Mesodermal cell (in vitro differentiated cells): ENCODE measurements around the gene GLB1L3.
A peak's percentile ranks its signal among the peaks of the same experiment; 100 is the strongest.
"Not testable (repeated sequence)": the region's sequence is repeated elsewhere in the genome, so short reads cannot be mapped to it uniquely, and the experiment has no call there.

Source experiments
- H3K27ac ChIP-seq: 2 replicates; pipeline ENCODE4 v1.7.0; 2013; ENCODE audit warnings: mild to moderate bottlenecking, low read depth, low read length, moderate library complexity; ENCODE audit not compliant: severe bottlenecking
- H3K36me3 ChIP-seq: 2 replicates; pipeline ENCODE4 v1.7.1; 2013; ENCODE audit warnings: mild to moderate bottlenecking, low read length, moderate library complexity; ENCODE audit not compliant: control insufficient read depth, insufficient read depth
- H3K4me1 ChIP-seq: one replicate; pipeline ENCODE4 v1.7.1; 2013; ENCODE audit warnings: mild to moderate bottlenecking, low read length; ENCODE audit not compliant: insufficient read depth, control insufficient read depth, poor library complexity, severe bottlenecking
- H3K4me3 ChIP-seq: 2 replicates; pipeline ENCODE4 v1.7.0; 2013; ENCODE audit warnings: low read length, control low read depth, mild to moderate bottlenecking; ENCODE audit not compliant: insufficient read depth, poor library complexity, severe bottlenecking; ENCODE audit errors: extremely low read depth
- H3K9me3 ChIP-seq: 2 replicates; pipeline ENCODE4 v1.7.1; 2013; ENCODE audit warnings: mild to moderate bottlenecking, low read length, moderate library complexity; ENCODE audit not compliant: control insufficient read depth
- WGBS, 2 experiments: methylation state at CpG; one replicate each; pipeline ENCODE4 v1.1.5; 2013; ENCODE audit warnings: missing lambda C conversion rate in 2 of 2; ENCODE audit not compliant: insufficient coverage in 2 of 2; 5-methylcytosine and 5-hydroxymethylcytosine counted together

The GLB1L3 gene

GRCh38 chr11:134276396-134277182, 410 bp downstream of the GLB1L3 start:
- no peaks in the 10 kb centered on the region for H3K9me3 ChIP-seq
- H3K27ac ChIP-seq = no peak overlapping the region
- 1% methylated on average over 47 to 54 of the region's 88 CpGs for WGBS, 2 experiments
- H3K4me3 ChIP-seq = peak overlapping the region; percentile 44
- H3K4me1 ChIP-seq = peaks cover 6% of the 10 kb centered on the region
- H3K36me3 ChIP-seq = no peaks in the 10 kb centered on the region

GRCh38 chr11:134277183-134278001, 1.2 kb downstream of the GLB1L3 start:
- Histone ChIP-seq H3K27ac (no peak overlapping the region), H3K4me3 (peak overlapping the region; percentile 44), H3K9me3 (no peaks in the 10 kb centered on the region), H3K36me3 (no peaks in the 10 kb centered on the region), H3K4me1 (peaks cover 6% of the 10 kb centered on the region)
- WGBS, 2 experiments = 26 to 31% methylated on average over 22 to 28 of the region's 36 CpGs

- Histone ChIP-seq H3K36me3 (no peaks in the 10 kb centered on the region), H3K4me3 (no peak overlapping the region), H3K4me1 (peaks cover 6% of the 10 kb centered on the region), H3K9me3 (no peaks in the 10 kb centered on the region), H3K27ac (no peak overlapping the region)
- WGBS, 2 experiments = 95 to 100% methylated on average over 1 to 4 of the region's 4 CpGs
These were observed 2.2 kb downstream of the GLB1L3 start for GRCh38 chr11:134278356-134278755.

GRCh38 chr11:134281635-134282034, 5.5 kb downstream of the GLB1L3 start:
- not testable (repeated sequence) for H3K9me3 ChIP-seq, H3K27ac ChIP-seq, H3K4me3 ChIP-seq, H3K36me3 ChIP-seq, H3K4me1 ChIP-seq
- 90% methylated on average over 2 of the region's 17 CpGs; no CpG with 5 or more reads in 1 of the 2 experiments for WGBS, 2 experiments

- Histone ChIP-seq H3K27ac (no peak overlapping the region), H3K4me3 (no peak overlapping the region)
- WGBS, 2 experiments = 84 to 87% methylated on average over 18 to 21 of the region's 22 CpGs
These were observed 6.2 kb downstream of the GLB1L3 start for GRCh38 chr11:134282121-134283045.

GRCh38 chr11:134283461-134284230, 7.5 kb downstream of the GLB1L3 start:
- Histone ChIP-seq H3K9me3 (no peaks in the 10 kb centered on the region), H3K36me3 (no peaks in the 10 kb centered on the region), H3K4me1 (no peaks in the 10 kb centered on the region), H3K27ac (no peak overlapping the region), H3K4me3 (no peak overlapping the region)
- 89 to 91% methylated on average over 11 to 16 of the region's 16 CpGs for WGBS, 2 experiments

More at GRCh38 chr11:134282121-134283045, 6.2 kb downstream of the GLB1L3 start:
- Histone ChIP-seq H3K4me1 (no peaks in the 10 kb centered on the region), H3K36me3 (no peaks in the 10 kb centered on the region), H3K9me3 (no peaks in the 10 kb centered on the region)

- not testable (repeated sequence) for H3K4me3 ChIP-seq, H3K4me1 ChIP-seq, H3K27ac ChIP-seq, H3K9me3 ChIP-seq, H3K36me3 ChIP-seq
- WGBS, 2 experiments = 75 to 96% methylated on average over 1 to 4 of the region's 5 CpGs
These were observed 8.2 kb downstream of the GLB1L3 start for GRCh38 chr11:134284349-134284748.

GRCh38 chr11:134287561-134287960, 11.4 kb downstream of the GLB1L3 start:
- no peaks in the 10 kb centered on the region for H3K4me1 ChIP-seq
- no peaks in the 10 kb centered on the region for H3K9me3 ChIP-seq
- H3K4me3 ChIP-seq = no peak overlapping the region
- H3K36me3 ChIP-seq = no peaks in the 10 kb centered on the region
- H3K27ac ChIP-seq = no peak overlapping the region
- WGBS, 2 experiments = 96% methylated on average over 9 to 11 of the region's 12 CpGs

GRCh38 chr11:134288486-134288885, 12.3 kb downstream of the GLB1L3 start:
- 94 to 100% methylated on average over 10 to 11 of the region's 13 CpGs for WGBS, 2 experiments
- no peaks in the 10 kb centered on the region for H3K36me3 ChIP-seq
- no peaks in the 10 kb centered on the region for H3K9me3 ChIP-seq
- H3K27ac ChIP-seq = no peak overlapping the region
- H3K4me3 ChIP-seq = no peak overlapping the region
- no peaks in the 10 kb centered on the region for H3K4me1 ChIP-seq

- 56 to 74% methylated on average over 4 of the region's 4 CpGs for WGBS, 2 experiments
- Histone ChIP-seq H3K36me3 (no peaks in the 10 kb centered on the region), H3K9me3 (no peaks in the 10 kb centered on the region), H3K4me3 (no peak overlapping the region), H3K27ac (no peak overlapping the region), H3K4me1 (no peaks in the 10 kb centered on the region)
These were observed 13.0 kb downstream of the GLB1L3 start for GRCh38 chr11:134289167-134289566.
